ENCODE results near the gene ZNF862.

Gene ZNF862

DNA sequence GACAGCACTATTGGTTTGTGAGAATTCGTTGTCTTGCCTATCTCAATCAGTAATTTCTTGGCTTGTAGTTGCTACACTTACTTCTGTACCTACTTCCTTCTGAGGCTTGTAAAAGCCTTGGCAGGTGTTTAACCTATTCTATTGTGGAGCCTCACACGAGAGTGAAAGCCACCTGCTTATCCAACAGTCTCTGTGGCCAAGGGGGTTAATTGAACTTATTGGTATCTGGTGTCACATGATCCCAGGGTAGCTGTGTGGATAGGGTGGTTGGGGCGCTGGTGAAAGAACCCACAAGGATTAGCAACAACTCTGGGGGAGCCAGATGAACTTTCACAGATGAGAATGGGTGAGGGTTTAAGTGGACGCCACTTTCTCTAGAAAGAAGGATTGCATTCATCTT, 21.7 kb downstream of the ZNF862 start:
- no peaks in the 10 kb centered on the region for H3K9me3 Mint-ChIP-seq (ENCODE audit: low read depth)
- H3K36me3 Mint-ChIP-seq: peaks cover 15% of the 10 kb centered on the region
- peaks cover 66% of the 10 kb centered on the region for H3K4me1 Mint-ChIP-seq (ENCODE audit: low read depth)
- no peak overlapping the region for H3K27ac Mint-ChIP-seq
- H3K4me3 Mint-ChIP-seq: no peak overlapping the region
- no peaks in the 10 kb centered on the region for H3K27me3 Mint-ChIP-seq

DNA sequence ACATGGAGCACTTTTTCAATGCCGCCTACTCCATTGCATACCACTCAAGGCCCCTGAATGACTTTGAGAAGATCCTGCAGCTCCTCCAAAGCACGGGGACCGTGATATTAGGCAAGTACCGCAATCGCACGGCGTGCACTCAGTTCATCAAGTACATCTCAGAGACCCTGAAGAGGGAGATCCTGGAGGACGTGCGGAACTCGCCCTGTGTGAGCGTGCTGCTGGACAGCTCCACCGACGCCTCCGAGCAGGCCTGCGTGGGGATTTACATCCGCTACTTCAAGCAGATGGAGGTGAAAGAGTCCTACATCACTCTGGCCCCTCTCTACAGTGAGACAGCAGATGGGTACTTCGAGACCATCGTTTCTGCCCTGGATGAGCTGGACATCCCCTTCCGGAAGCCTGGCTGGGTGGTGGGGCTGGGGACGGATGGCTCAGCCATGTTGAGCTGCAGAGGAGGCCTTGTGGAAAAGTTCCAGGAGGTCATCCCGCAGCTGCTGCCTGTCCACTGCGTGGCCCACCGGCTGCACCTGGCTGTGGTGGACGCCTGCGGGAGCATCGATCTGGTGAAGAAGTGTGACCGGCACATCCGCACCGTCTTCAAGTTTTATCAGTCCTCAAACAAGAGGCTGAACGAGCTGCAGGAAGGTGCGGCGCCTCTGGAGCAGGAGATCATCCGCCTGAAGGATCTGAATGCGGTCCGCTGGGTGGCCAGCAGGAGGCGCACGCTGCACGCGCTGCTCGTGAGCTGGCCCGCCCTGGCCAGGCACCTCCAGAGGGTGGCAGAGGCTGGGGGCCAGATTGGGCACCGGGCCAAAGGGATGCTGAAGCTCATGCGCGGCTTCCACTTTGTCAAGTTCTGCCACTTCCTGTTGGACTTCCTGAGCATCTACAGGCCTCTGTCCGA, 22.9 kb downstream of the ZNF862 start:
- Mint-ChIP-seq H3K27ac (no peak overlapping the region), H3K9me3 (ENCODE audit: low read depth) (no peaks in the 10 kb centered on the region), H3K4me3 (no peak overlapping the region), H3K27me3 (no peaks in the 10 kb centered on the region), H3K36me3 (peaks cover 15% of the 10 kb centered on the region), H3K4me1 (ENCODE audit: low read depth) (peaks cover 64% of the 10 kb centered on the region)

DNA sequence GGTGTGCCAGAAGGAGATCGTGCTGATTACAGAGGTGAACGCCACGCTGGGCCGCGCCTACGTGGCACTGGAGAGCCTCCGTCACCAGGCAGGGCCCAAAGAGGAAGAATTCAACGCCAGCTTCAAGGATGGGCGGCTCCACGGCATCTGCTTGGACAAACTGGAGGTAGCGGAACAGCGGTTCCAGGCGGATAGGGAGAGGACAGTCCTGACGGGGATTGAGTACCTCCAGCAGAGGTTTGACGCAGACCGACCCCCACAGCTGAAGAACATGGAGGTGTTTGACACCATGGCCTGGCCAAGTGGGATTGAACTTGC, 23.5 kb downstream of the ZNF862 start:
- Mint-ChIP-seq H3K36me3 (peaks cover 11% of the 10 kb centered on the region), H3K4me3 (no peak overlapping the region), H3K27ac (no peak overlapping the region), H3K9me3 (ENCODE audit: low read depth) (no peaks in the 10 kb centered on the region), H3K27me3 (no peaks in the 10 kb centered on the region), H3K4me1 (ENCODE audit: low read depth) (peaks cover 64% of the 10 kb centered on the region)

DNA sequence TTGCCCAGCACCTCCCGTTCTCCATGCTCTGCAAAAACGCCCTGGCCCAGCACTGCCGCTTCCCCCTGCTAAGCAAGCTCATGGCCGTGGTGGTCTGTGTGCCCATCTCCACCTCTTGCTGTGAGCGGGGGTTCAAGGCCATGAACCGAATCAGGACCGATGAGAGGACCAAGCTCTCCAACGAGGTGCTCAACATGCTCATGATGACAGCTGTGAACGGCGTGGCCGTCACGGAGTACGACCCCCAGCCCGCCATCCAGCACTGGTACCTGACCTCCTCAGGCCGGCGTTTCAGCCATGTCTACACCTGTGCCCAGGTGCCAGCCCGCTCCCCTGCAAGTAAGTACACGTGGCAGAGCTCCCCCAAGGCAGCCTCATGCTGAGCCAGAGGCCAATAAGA, 24.0 kb downstream of the ZNF862 start:
- Mint-ChIP-seq H3K4me3 (no peak overlapping the region), H3K9me3 (ENCODE audit: low read depth) (no peaks in the 10 kb centered on the region), H3K27me3 (no peaks in the 10 kb centered on the region), H3K36me3 (peaks cover 10% of the 10 kb centered on the region), H3K27ac (no peak overlapping the region), H3K4me1 (ENCODE audit: low read depth) (peaks cover 64% of the 10 kb centered on the region)

DNA sequence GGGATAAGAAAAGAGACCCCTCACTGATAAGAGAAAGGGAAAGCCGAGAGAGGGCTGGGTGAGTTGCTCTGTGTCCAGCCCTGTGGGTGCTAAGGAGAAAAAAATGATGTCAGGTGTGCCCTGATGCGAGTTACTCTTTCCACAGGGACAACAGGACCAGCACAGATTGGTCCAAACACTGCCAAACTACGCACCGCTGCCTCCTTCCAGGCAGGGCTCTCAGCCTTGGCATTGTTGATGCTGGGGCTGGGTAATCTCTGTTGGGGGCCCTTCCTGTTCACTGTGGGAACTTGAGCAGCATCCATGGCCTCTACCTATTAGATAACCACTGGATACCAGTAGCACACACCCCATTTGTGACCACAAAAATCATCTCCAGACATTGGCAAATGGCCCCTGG, 25.3 kb downstream of the ZNF862 start:
- H3K4me3 Mint-ChIP-seq: peak overlapping the region; percentile 13
- H3K27me3 Mint-ChIP-seq: no peaks in the 10 kb centered on the region
- peaks cover 67% of the 10 kb centered on the region for H3K4me1 Mint-ChIP-seq (ENCODE audit: low read depth)
- peaks cover 10% of the 10 kb centered on the region for H3K36me3 Mint-ChIP-seq
- H3K9me3 Mint-ChIP-seq (ENCODE audit: low read depth): no peaks in the 10 kb centered on the region
- H3K27ac Mint-ChIP-seq: peak overlapping the region; percentile 76

DNA sequence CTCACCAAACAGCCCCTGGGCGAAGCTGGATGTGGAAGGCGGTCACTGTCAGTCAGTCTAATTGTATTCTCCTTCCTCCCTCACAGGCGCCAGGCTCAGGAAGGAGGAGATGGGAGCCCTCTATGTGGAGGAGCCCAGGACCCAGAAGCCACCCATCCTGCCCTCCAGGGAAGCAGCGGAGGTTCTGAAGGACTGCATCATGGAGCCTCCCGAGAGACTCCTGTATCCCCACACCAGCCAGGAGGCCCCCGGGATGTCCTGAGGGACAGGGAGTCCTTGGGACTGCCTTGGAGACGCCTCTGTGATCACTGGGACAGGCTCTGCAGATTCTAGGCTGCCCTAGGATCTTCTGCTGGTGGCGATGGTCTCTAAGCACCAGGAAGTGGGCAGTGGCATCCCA, 25.8 kb downstream of the ZNF862 start:
- Mint-ChIP-seq H3K27ac (peak overlapping the region; percentile 97), H3K36me3 (peaks cover 10% of the 10 kb centered on the region), H3K4me3 (no peak overlapping the region), H3K4me1 (ENCODE audit: low read depth) (peaks cover 72% of the 10 kb centered on the region), H3K27me3 (no peaks in the 10 kb centered on the region), H3K9me3 (ENCODE audit: low read depth) (no peaks in the 10 kb centered on the region)

DNA sequence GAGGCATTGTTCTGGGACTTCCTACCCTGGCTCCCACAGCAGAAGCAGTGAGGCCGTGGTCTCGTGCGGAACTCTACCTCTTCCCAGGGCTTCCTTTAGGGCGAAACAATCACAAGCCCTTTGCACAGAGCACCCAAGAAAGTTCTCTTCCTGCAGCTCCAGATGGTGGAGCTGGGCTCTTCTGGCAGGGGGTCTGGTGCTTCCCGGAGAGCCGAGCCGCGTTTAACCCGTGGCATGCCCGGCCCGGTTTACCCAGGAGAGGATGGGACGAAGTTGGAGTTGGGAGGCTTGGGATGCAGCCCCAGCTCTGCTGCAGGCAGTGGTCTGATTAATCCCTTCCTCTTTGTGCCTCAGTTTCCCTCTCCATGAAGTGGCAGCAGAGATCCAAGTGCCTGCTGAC, 26.6 kb downstream of the ZNF862 start:
- peaks cover 8% of the 10 kb centered on the region for H3K36me3 Mint-ChIP-seq
- no peaks in the 10 kb centered on the region for H3K9me3 Mint-ChIP-seq (ENCODE audit: low read depth)
- peak overlapping the region; percentile 97 for H3K27ac Mint-ChIP-seq
- peaks cover 77% of the 10 kb centered on the region for H3K4me1 Mint-ChIP-seq (ENCODE audit: low read depth)
- H3K27me3 Mint-ChIP-seq: no peaks in the 10 kb centered on the region
- no peak overlapping the region for H3K4me3 Mint-ChIP-seq

DNA sequence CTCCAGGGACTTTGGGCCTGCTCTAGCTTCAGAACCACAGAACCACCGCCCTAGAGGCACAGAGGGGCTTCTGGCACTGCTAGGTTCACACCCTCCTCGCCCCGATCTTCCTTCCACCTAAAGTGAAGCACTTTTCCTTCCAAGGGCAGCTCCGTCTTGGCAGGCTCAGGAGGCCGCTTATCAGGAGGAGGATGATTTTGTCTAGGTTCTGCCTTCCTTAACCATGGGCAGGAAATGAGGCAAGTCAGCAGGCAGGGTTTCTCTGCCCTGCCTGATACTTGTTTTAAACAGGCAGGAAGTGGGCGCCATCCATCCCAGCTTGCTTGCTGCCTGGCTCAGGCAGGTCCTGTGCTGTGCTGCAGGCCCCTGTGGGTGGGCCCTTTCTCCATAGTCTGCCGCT, 27.3 kb downstream of the ZNF862 start:
- H3K27ac Mint-ChIP-seq: peak overlapping the region; percentile 97
- H3K36me3 Mint-ChIP-seq: peaks cover 5% of the 10 kb centered on the region
- H3K27me3 Mint-ChIP-seq: no peaks in the 10 kb centered on the region
- no peaks in the 10 kb centered on the region for H3K9me3 Mint-ChIP-seq (ENCODE audit: low read depth)
- peaks cover 82% of the 10 kb centered on the region for H3K4me1 Mint-ChIP-seq (ENCODE audit: low read depth)
- H3K4me3 Mint-ChIP-seq: peak overlapping the region; percentile 46

DNA sequence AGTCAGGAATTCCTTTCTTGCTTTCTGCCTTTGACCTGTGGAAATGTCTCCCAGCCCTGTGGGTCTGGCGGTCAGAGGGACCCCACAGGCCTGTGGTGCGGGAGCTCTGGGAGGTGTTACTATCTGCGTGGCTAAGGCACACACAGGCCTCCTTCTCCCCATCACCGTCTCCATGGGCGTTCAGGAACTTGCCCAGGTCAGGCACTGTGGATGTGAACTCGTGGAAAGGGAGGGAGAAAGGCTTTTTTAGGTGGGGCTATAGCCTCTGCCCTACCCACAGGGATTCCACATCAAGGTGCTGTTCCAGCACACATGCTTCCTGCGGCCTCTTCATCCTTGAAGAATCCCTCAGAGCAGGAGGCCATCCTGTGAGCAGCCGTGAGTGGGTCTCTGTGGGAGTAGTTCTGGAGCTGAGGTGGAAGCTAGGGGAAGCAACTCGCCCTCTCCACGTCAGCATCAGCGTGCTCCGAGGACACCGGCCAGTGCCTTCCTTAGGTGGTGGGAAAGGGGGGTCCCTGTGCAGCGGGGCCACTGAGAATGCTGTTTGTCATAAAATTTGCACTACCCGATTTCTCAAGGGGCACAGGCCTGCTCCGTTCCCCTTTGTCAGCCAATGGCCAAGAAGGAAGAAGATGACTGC, 28.1 kb downstream of the ZNF862 start:
- Mint-ChIP-seq H3K27ac (peak overlapping the region; percentile 97), H3K9me3 (ENCODE audit: low read depth) (no peaks in the 10 kb centered on the region), H3K4me3 (peak overlapping the region; percentile 70), H3K36me3 (peaks cover 4% of the 10 kb centered on the region), H3K27me3 (no peaks in the 10 kb centered on the region), H3K4me1 (ENCODE audit: low read depth) (peaks cover 90% of the 10 kb centered on the region)

DNA sequence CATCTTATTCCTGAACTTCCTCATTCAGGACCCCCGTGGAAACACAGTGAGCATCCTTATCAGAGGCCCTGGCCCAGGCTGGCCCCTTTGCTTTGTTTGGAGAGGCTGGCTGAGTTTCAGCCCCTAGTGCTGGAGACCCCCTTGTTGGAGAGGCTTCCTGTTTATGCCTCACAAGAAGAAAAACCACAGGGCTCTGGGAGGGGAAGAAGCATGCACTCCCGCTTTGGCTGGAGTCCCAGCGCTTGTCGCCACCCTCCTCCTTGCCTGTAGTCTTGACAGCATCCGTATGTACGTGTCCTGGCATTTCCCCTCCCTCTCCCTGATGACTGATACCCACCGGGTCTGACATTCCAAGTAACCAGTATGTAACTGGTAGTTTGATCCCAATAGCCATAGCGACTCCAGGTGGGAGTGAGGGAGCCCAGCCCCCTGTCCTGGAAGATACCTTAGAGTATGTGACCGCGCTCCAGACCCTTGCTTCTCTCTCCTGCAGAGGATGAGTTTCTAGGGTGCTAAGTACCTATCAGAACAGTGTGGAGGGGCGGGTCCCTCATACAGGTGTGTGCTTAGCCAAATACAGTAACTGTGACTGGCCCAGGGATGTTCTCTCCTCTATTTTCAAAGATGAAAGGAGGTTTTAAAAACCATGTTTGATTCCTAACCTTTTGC, 28.7 kb downstream of the ZNF862 start:
- Mint-ChIP-seq H3K27ac (peak overlapping the region; percentile 97), H3K9me3 (ENCODE audit: low read depth) (no peaks in the 10 kb centered on the region), H3K27me3 (no peaks in the 10 kb centered on the region), H3K4me3 (peak overlapping the region; percentile 63), H3K36me3 (peaks cover 4% of the 10 kb centered on the region), H3K4me1 (ENCODE audit: low read depth) (peaks cover 93% of the 10 kb centered on the region)

DNA sequence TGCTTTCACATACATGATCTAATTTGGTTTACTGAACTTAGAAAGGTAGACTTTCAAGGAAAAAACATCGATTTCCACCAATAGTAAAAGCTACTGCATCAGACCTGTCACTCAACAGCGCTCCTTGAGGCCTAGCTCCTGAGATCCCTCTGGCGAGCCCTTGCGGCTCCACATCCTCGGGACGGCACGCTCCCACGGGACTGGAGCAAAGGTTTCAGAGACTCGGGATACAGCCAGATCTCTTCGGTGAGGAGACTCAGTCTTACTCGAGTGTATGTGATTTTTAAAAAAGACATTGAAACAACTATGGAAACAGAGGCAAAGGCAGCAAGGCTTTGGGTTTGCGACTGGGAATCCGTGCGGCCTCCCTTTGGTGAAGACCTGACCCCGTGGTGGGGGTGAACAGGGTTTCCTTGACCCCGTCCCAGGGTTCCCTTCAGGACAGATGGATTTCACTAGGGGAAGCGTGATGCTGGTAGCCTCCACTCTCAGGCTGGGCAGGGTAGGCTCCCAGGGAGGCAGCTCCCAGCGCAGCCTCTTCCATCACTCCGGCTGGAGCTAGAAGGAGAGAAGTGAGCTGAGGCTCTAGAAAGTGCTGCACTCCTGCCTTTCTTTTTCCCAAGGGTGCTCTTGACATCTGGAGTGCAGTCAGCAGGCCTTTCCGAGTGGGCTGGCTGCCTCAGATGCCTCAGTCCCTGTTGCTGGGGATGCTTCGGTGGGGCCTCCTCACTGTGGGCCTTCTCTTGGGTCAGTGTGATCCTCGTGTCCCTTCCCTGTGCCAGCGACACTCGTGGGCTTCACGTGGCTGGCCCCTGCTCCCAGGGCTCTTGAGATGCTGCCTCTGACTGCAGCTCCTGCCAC, 29.8 kb downstream of the ZNF862 start:
- Mint-ChIP-seq H3K9me3 (ENCODE audit: low read depth) (no peaks in the 10 kb centered on the region), H3K27me3 (no peaks in the 10 kb centered on the region), H3K36me3 (peaks cover under 1% of the 10 kb centered on the region), H3K4me1 (ENCODE audit: low read depth) (peaks cover 96% of the 10 kb centered on the region), H3K4me3 (peak overlapping the region; percentile 63), H3K27ac (peak overlapping the region; percentile 97)

DNA sequence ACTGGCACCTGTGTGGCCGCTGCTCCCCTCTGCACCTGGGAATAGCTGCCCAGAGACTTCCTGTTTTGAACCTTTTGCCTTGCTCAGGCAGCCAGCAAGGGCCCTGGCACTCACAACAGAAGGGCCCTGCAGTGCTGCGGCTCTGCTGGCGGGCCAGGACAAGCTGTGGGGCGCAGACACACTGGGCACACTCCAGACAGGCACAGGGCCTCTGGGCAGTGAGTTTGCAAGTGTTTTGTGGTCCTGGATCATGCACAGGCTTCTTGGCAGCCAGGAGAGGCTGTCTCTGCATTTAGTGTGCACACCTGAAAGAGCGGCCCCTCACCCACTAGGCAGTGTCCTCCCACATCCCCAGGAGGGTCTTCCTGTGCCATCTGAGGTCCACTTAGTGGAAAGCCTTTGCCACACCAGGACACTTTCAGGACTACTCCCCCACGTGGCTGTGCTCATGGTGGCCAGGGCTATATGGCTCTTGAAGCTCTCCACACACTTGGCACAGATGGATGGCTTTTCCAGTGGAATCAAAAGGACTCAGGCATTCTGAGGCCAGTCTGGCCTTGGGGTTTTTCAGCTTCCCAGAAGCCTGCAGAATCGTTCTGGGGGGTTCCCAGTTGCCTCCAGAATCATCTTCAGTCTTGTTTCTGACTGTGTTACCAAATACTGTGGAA, 30.6 kb downstream of the ZNF862 start:
- H3K4me3 Mint-ChIP-seq: peak overlapping the region; percentile 32
- H3K27ac Mint-ChIP-seq: peak overlapping the region; percentile 97
- H3K36me3 Mint-ChIP-seq: no peaks in the 10 kb centered on the region
- H3K4me1 Mint-ChIP-seq (ENCODE audit: low read depth): peaks cover 88% of the 10 kb centered on the region
- H3K27me3 Mint-ChIP-seq: no peaks in the 10 kb centered on the region
- no peaks in the 10 kb centered on the region for H3K9me3 Mint-ChIP-seq (ENCODE audit: low read depth)

DNA sequence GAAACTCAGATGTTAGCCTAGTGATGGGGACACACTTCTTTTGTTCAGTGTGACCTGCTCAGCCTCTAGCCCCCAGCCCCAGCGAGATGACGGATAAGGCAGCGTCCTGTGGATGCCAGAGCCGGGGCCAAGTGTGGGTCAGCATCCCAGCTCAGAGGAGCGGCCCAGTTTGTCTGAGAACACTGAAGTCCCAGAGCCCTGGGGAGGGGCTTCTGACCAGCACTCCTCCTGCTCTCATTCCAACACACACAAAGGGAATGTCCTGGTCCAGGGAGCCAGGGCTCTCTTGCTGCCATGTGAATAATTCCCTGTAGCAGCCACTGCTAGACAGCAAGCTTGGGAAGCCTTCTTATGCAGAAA, 31.1 kb downstream of the ZNF862 start:
- H3K9me3 Mint-ChIP-seq (ENCODE audit: low read depth): no peaks in the 10 kb centered on the region
- H3K4me1 Mint-ChIP-seq (ENCODE audit: low read depth): peaks cover 84% of the 10 kb centered on the region
- peak overlapping the region; percentile 97 for H3K27ac Mint-ChIP-seq
- H3K27me3 Mint-ChIP-seq: no peaks in the 10 kb centered on the region
- no peaks in the 10 kb centered on the region for H3K36me3 Mint-ChIP-seq
- H3K4me3 Mint-ChIP-seq: peak overlapping the region; percentile 81

DNA sequence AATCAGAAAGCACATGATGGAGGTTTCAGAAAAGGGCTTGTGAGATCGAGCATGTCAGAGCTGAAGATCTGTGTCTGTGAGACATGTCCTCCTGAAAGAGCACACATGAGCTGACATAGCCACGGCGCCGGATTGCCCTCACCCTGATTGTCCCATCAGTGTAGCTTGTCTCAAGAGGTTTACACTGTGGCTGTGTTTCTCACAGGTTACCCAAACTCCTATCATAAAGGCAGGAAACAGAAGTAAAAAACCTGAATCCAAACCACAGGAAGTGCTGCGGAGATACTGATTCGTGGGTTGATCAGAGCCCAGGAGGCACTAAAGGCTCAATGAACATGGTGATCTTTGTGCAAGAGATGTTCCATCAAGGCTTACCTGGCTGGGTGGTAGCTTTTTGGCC, 31.7 kb downstream of the ZNF862 start:
- Mint-ChIP-seq H3K27ac (peak overlapping the region; percentile 97), H3K36me3 (no peaks in the 10 kb centered on the region), H3K4me1 (ENCODE audit: low read depth) (peaks cover 85% of the 10 kb centered on the region), H3K27me3 (no peaks in the 10 kb centered on the region), H3K9me3 (ENCODE audit: low read depth) (no peaks in the 10 kb centered on the region), H3K4me3 (peak overlapping the region; percentile 81)
